HEK293 (cell line): Measurements from ENCODE around the gene EIF4A3.

Source experiments
- CTCF ChIA-PET: fragments of 350-600 bp; formaldehyde crosslinking; extraction: SDS; loops from one replicate; lab custom pipeline; 2021; ENCODE audit warnings: antibody characterized with exemption; lab: Yijun Ruan, JAX
- POLR2A ChIA-PET: fragments of 300-600 bp; formaldehyde crosslinking; extraction: SDS; loops from one replicate; lab custom pipeline; 2020; ENCODE audit warnings: antibody characterized with exemption, inconsistent platforms; lab: Yijun Ruan, JAX
- H3K27ac ChIP-seq: fragments of 200-500 bp; sonication (Bioruptor generic); 2 replicates; pipeline ENCODE4 v1.5.1; 2014; ENCODE audit warnings: low read depth, low read length, control low read depth, inconsistent platforms; ENCODE audit errors: extremely low read depth
- H3K36me3 ChIP-seq, 2 experiments: fragments of 200-500 bp in 1 of 2; sonication (Bioruptor generic) in 1 of 2; 1 replicate in 1 of 2; 2 replicates in 1 of 2; pipeline ENCODE4 v1.5.1; 2014 to 2017; ENCODE audit warnings: inconsistent platforms in 2 of 2, low read length in 2 of 2; ENCODE audit not compliant: control insufficient read depth in 2 of 2, insufficient read depth in 1 of 2
- H3K4me1 ChIP-seq: fragments of 200-500 bp; sonication (Bioruptor generic); 2 replicates; pipeline ENCODE4 v1.5.1; 2014; ENCODE audit warnings: mild to moderate bottlenecking, low read length, inconsistent platforms; ENCODE audit not compliant: control insufficient read depth, insufficient read depth
- H3K4me3 ChIP-seq: 2 replicates; pipeline ENCODE4 v1.5.1; 2011; ENCODE audit warnings: low read depth, mild to moderate bottlenecking, control low read depth, low read length, moderate library complexity
- H3K9me3 ChIP-seq: fragments of 200-500 bp; sonication (Bioruptor generic); 2 replicates; pipeline ENCODE4 v1.5.1; 2014; ENCODE audit warnings: low read depth, low read length, inconsistent platforms; ENCODE audit not compliant: control insufficient read depth, insufficient read depth
- AEBP2 ChIP-seq: fragments of 450-650 bp; formaldehyde crosslinking; IDR thresholded peaks from 2 replicates; pipeline ENCODE4 v1.5.1; 2016; ENCODE audit warnings: missing biosample characterization, missing genetic modification characterization, borderline replicate concordance
- OVOL3 ChIP-seq: fragments of 450-650 bp; formaldehyde crosslinking; IDR thresholded peaks from 2 replicates; pipeline ENCODE4 v1.5.1; 2016; ENCODE audit warnings: missing biosample characterization, missing genetic modification characterization
- PRDM4 ChIP-seq: fragments of 450-650 bp; formaldehyde crosslinking; IDR thresholded peaks from 2 replicates; pipeline ENCODE4 v1.5.1; 2017; ENCODE audit warnings: missing biosample characterization, missing genetic modification characterization
- REST ChIP-seq: fragments of 450-650 bp; formaldehyde crosslinking; IDR thresholded peaks from 2 replicates; pipeline ENCODE4 v1.5.1; 2016; ENCODE audit warnings: missing biosample characterization, missing genetic modification characterization
- SETDB1 ChIP-seq: IDR thresholded peaks from one replicate; pipeline ENCODE4 v1.6.1; 2017; ENCODE audit warnings: mild to moderate bottlenecking, low read length, moderate library complexity, mixed read lengths; ENCODE audit not compliant: insufficient read length
- SP3 ChIP-seq: fragments of 450-650 bp; formaldehyde crosslinking; IDR thresholded peaks from 2 replicates; pipeline ENCODE4 v1.5.1; 2016; ENCODE audit warnings: missing biosample characterization, missing genetic modification characterization
- ZBTB11 ChIP-seq: fragments of 450-650 bp; formaldehyde crosslinking; conservative IDR thresholded peaks from 2 replicates; pipeline ENCODE4 v1.5.1; 2016; ENCODE audit warnings: low read depth, missing biosample characterization, missing genetic modification characterization
- ZIC2 ChIP-seq: fragments of 450-650 bp; formaldehyde crosslinking; IDR thresholded peaks from 2 replicates; pipeline ENCODE4 v1.5.1; 2016; ENCODE audit warnings: missing biosample characterization, missing genetic modification characterization
- ZNF121 ChIP-seq: fragments of 450-650 bp; formaldehyde crosslinking; IDR thresholded peaks from 2 replicates; pipeline ENCODE4 v1.5.1; 2016; ENCODE audit warnings: missing biosample characterization, missing genetic modification characterization
- ZNF292 ChIP-seq: fragments of 450-650 bp; formaldehyde crosslinking; IDR thresholded peaks from 2 replicates; pipeline ENCODE4 v1.5.1; 2016; ENCODE audit warnings: low read depth, missing biosample characterization, missing genetic modification characterization, borderline replicate concordance
- ZNF433 ChIP-seq: fragments of 450-650 bp; formaldehyde crosslinking; IDR thresholded peaks from 2 replicates; pipeline ENCODE4 v1.5.1; 2016; ENCODE audit warnings: missing biosample characterization, missing genetic modification characterization, low read depth
- ZNF473 ChIP-seq: fragments of 450-650 bp; formaldehyde crosslinking; IDR thresholded peaks from 2 replicates; pipeline ENCODE4 v1.5.1; 2017; ENCODE audit warnings: missing biosample characterization, missing genetic modification characterization
- ZNF514 ChIP-seq: fragments of 450-650 bp; formaldehyde crosslinking; IDR thresholded peaks from 2 replicates; pipeline ENCODE4 v1.5.1; 2016; ENCODE audit warnings: missing biosample characterization, missing genetic modification characterization
- ZNF529 ChIP-seq: fragments of 450-650 bp; formaldehyde crosslinking; IDR thresholded peaks from 2 replicates; pipeline ENCODE4 v1.5.1; 2017; ENCODE audit warnings: missing genetic modification characterization, missing biosample characterization; ENCODE audit not compliant: insufficient replicate concordance
- ZNF548 ChIP-seq: fragments of 450-650 bp; formaldehyde crosslinking; IDR thresholded peaks from 2 replicates; pipeline ENCODE4 v1.5.1; 2016; ENCODE audit warnings: missing biosample characterization, missing genetic modification characterization
- ZNF596 ChIP-seq: fragments of 450-650 bp; IDR thresholded peaks from 2 replicates; pipeline ENCODE4 v1.5.0; 2018; ENCODE audit warnings: missing biosample characterization, mild to moderate bottlenecking, missing genetic modification characterization, moderate library complexity
- ZNF621 ChIP-seq: fragments of 450-650 bp; formaldehyde crosslinking; IDR thresholded peaks from 2 replicates; pipeline ENCODE4 v1.5.1; 2017; ENCODE audit warnings: missing biosample characterization, missing genetic modification characterization
- ZNF623 ChIP-seq: fragments of 450-650 bp; formaldehyde crosslinking; IDR thresholded peaks from 2 replicates; pipeline ENCODE4 v1.5.1; 2016; ENCODE audit warnings: missing biosample characterization, missing genetic modification characterization
- ZNF645 ChIP-seq: fragments of 450-650 bp; formaldehyde crosslinking; IDR thresholded peaks from 2 replicates; pipeline ENCODE4; 2016; ENCODE audit warnings: missing biosample characterization, missing genetic modification characterization

The EIF4A3 gene

GRCh38 chr17:80137131-80137530 lies 9.8 kb downstream of the EIF4A3 start:
- Histone ChIP-seq H3K9me3 (no peaks in the 10 kb centered on the region), H3K4me3 (no peak overlapping the region), H3K4me1 (no peaks in the 10 kb centered on the region), H3K27ac (0 out of 2 replicates have a peak overlapping the region, but pooled peaks have one; percentile 41), H3K36me3 (peaks cover 96 to 98% of the 10 kb centered on the region in 2 experiments)
- POLR2A ChIA-PET: no interaction called here
- CTCF ChIA-PET: interaction anchor here (0.6 kb wide), 1 partner anchor 1792 kb away, joined by 3 read pairs; no protein-coding TSS in a partner anchor
- TF ChIP-seq ZNF473 (tag by site-specific recombination) (no peak), ZBTB11 (tag by site-specific recombination) (no peak), REST (tag by site-specific recombination) (no peak), SP3 (tag by site-specific recombination) (no peak), ZIC2 (no peak), PRDM4 (tag by site-specific recombination) (no peak), ZNF596 (tag by site-specific recombination) (no peak), AEBP2 (tag by site-specific recombination) (no peak), SETDB1 (no peak), ZNF433 (tag by site-specific recombination) (no peak)

- H3K9me3 ChIP-seq: no peaks in the 10 kb centered on the region
- H3K27ac ChIP-seq: no peak overlapping the region
- CTCF ChIA-PET: interaction anchor here (1.0 to 1.9 kb wide), 3 partner anchors 9 to 51 kb away, joined by 3 to 5 read pairs (median 4); partner anchors contain the start of gene GAA
- H3K4me3 ChIP-seq: no peak overlapping the region
- H3K36me3 ChIP-seq: peaks cover 60 to 64% of the 10 kb centered on the region in 2 experiments
- H3K4me1 ChIP-seq: no peaks in the 10 kb centered on the region
- POLR2A ChIA-PET: interaction anchor here (1.4 to 1.6 kb wide), 2 partner anchors 9 to 13 kb away, joined by 5 read pairs; no protein-coding TSS in a partner anchor
- TF ChIP-seq REST (tag by site-specific recombination) (no peak), ZNF548 (tag by site-specific recombination) (no peak), ZNF514 (tag by site-specific recombination) (no peak), ZNF292 (tag by site-specific recombination) (no peak), ZNF645 (no peak), ZNF623 (tag by site-specific recombination) (no peak), ZNF121 (no peak), ZNF621 (tag by site-specific recombination) (no peak), ZNF529 (tag by site-specific recombination) (no peak), OVOL3 (tag by site-specific recombination) (no peak)
Observed at GRCh38 chr17:80133626-80133970, 13.3 kb downstream of the EIF4A3 start.
